GM12878 (cell line): ENCODE measurements around the gene UPK3BL2. TPM values are rescaled to one million over a fixed set of nuclear protein-coding genes. Genes with fewer than 3 reads are reported as not detected.
"Not testable (repeated sequence)": the region's sequence is repeated elsewhere in the genome, so short reads cannot be mapped to it uniquely, and the experiment has no call there.

Experiments used
- ATAC-seq: fragments of 200-7000 bp; cut with Tn5 transposase; 3 replicates; pipeline ENCODE4 v1.9.1; 2020; ENCODE audit warnings: mild to moderate bottlenecking, moderate library complexity
- BruUV-seq: library from RNA; stranded (reverse); fragments of 400-500 nt; replicated peaks from 2 replicates; lab custom pipeline; 2021; lab: Mats Ljungman, UMichigan
- CTCF ChIA-PET: fragments of 300-600 bp; sonication (Branson Sonifier 250); formaldehyde crosslinking; extraction: SDS; loops from one replicate; lab custom pipeline; 2021; ENCODE audit warnings: inconsistent platforms; lab: Yijun Ruan, JAX
- POLR2A ChIA-PET: fragments of 350-600 bp; formaldehyde crosslinking; extraction: SDS; loops from one replicate; lab custom pipeline; 2021; ENCODE audit warnings: inconsistent platforms; lab: Charles Lee
- RAD21 ChIA-PET: fragments of 300-600 bp; sonication (Branson Sonifier 250); formaldehyde crosslinking; loops from one replicate; lab custom pipeline; 2023; ENCODE audit warnings: antibody characterized with exemption; ENCODE audit not compliant: unreplicated experiment; lab: Charles Lee
- SMC1A ChIA-PET: fragments of 300-600 bp; sonication (Branson Sonifier 250); formaldehyde crosslinking; loops from one replicate; lab custom pipeline; 2023; ENCODE audit not compliant: unreplicated experiment, uncharacterized antibody; lab: Charles Lee
- DNase-seq: peaks from one replicate; pipeline ENCODE4 v3.0.0-alpha.2; 2011; ENCODE audit warnings: low read depth, low spot score
- FAIRE-seq: peaks from 3 replicates; lab custom pipeline; 2011; peaks lifted over from hg19 to GRCh38; lab: Jason Lieb, UNC
- H2AFZ ChIP-seq: 2 replicates; pipeline ENCODE4 v1.6.0; 2011; ENCODE audit warnings: low read depth, low read length, control low read depth; ENCODE audit not compliant: control insufficient read depth
- H3K27ac ChIP-seq: 2 replicates; pipeline ENCODE4 v1.5.1; 2011; ENCODE audit warnings: control low read depth; ENCODE audit not compliant: control insufficient read depth, insufficient read depth
- H3K27me3 ChIP-seq, 2 experiments: replicated peaks in 1 of 2; 2 replicates each; pipeline versions ENCODE4 v1.6.0 to v1.6.1; 2011; ENCODE audit warnings: low read length in 1 of 2; ENCODE audit not compliant: control insufficient read depth in 2 of 2, insufficient read depth in 2 of 2
- H3K36me3 ChIP-seq, 2 experiments: 2 replicates each; pipeline ENCODE4 v1.5.1; 2011; ENCODE audit warnings: low read length in 1 of 2; ENCODE audit not compliant: control insufficient read depth in 2 of 2, insufficient read depth in 2 of 2
- H3K4me1 ChIP-seq: 2 replicates; pipeline ENCODE4 v1.6.1; 2011; ENCODE audit warnings: mild to moderate bottlenecking, low read length, moderate library complexity, mixed read lengths; ENCODE audit not compliant: control insufficient read depth, insufficient read depth
- H3K4me2 ChIP-seq: 2 replicates; pipeline ENCODE4 v1.6.0; 2011; ENCODE audit warnings: control low read depth; ENCODE audit not compliant: control insufficient read depth, insufficient read depth
- H3K4me3 ChIP-seq: fragments of 200-600 bp; sonication (generic); 2 replicates; pipeline ENCODE4 v1.5.1; 2016
- H3K79me2 ChIP-seq: 2 replicates; pipeline ENCODE4 v1.6.0; 2011; ENCODE audit warnings: low read length; ENCODE audit not compliant: control insufficient read depth, insufficient read depth
- H3K9ac ChIP-seq: 2 replicates; pipeline ENCODE4 v1.8.0; 2011; ENCODE audit warnings: low read length, control low read depth, mixed read lengths; ENCODE audit not compliant: control insufficient read depth, insufficient read depth
- H3K9me3 ChIP-seq: replicated peaks from 3 replicates; pipeline ENCODE4 v1.5.1; 2011; ENCODE audit warnings: mild to moderate bottlenecking, low read length; ENCODE audit not compliant: control insufficient read depth, insufficient read depth
- H4K20me1 ChIP-seq: 2 replicates; pipeline ENCODE4 v1.6.0; 2011; ENCODE audit not compliant: control insufficient read depth, insufficient read depth
- WGBS: methylation state at CpG from one replicate; pipeline ENCODE4 v1.1.6; 2016; ENCODE audit warnings: low lambda C conversion rate; ENCODE audit not compliant: insufficient replicate concordance, insufficient coverage; ENCODE audit errors: missing lambda C conversion rate; 5-methylcytosine and 5-hydroxymethylcytosine counted together
- in situ Hi-C: fragments of 300-500 bp; cut with MboI; formaldehyde crosslinking; loops from 9 replicates; pipeline ENCODE4 v1.14.3; 2018; ENCODE audit warnings: mixed read lengths
- intact Hi-C: fragments of 100-400 bp; cut with micrococcal nuclease; formaldehyde crosslinking; loops from one replicate; pipeline ENCODE4 v1.14.2; 2022; ENCODE audit not compliant: unreplicated experiment
- polyA plus RNA-seq, 11 experiments: library from polyadenylated mRNA; depleted of rRNA in 4 of 11; unstranded in 6 of 11; stranded (reverse) in 5 of 11; fragments of >200 nt; fragmentation: Nextera tagmentation in 4 of 11; fragmentation: Illumina TruSeq in 1 of 11; extraction: Ambion mirVana in 4 of 11; extraction: Trizol in 1 of 11; gene quantifications; 1 replicate in 1 of 11; 2 replicates in 10 of 11; pipeline versions ENCODE4 v1.2.1 to v1.2.3, GENCODE V29; 2011 to 2016; ENCODE audit warnings: inconsistent platforms in 2 of 11, missing spikeins in 2 of 11, low read depth in 1 of 11
- total RNA-seq, 4 experiments: library from RNA; depleted of rRNA in 3 of 4; stranded (reverse); fragments of >200 nt in 3 of 4; fragmentation: Illumina TruSeq in 1 of 4; extraction: Trizol in 1 of 4; gene quantifications; 2 replicates each; pipeline versions ENCODE4 v1.2.1 to v1.2.3, GENCODE V29; 2013 to 2021

UPK3BL2 gene
- total and polyA plus RNA-seq, 10 of the 15 experiments (the other 5 are each of a cell fraction or from before 2014, with no cell fraction given) = 0.18 to 30.1 (median 9.9) TPM; not detected in 1

DNA sequence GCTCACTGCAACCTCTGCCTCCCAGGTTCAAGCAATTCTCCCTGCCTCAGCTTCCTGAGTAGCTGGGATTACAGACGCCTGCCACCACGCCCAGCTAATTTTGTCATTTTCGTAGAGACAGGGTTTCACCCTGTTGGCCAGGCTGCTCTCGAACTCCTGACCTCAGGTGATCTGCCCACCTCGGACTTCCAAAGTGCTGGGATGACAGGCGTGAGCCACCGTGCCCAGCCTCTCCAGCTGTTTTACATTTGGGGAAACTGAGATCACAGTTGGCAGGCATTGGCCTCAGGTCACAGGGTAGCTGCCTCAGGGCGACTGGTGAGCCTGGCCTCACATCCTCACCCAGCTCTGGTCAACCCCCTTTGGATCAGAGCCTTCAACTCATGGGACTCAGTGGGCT lies 32.9 kb downstream of the UPK3BL2 start:
- H3K4me2 ChIP-seq, H3K36me3 ChIP-seq, H3K27me3 ChIP-seq, SMC1A ChIA-PET, intact Hi-C loops, H3K79me2 ChIP-seq, FAIRE-seq, POLR2A ChIA-PET, H3K4me1 ChIP-seq, H3K27ac ChIP-seq, H3K9ac ChIP-seq, ATAC-seq, DNase-seq, H3K4me3 ChIP-seq, H3K9me3 ChIP-seq, H2AFZ ChIP-seq, CTCF ChIA-PET, RAD21 ChIA-PET, BruUV-seq, H4K20me1 ChIP-seq, in situ Hi-C loops: not testable (repeated sequence)
- WGBS = 19% methylated on average over 3 of the region's 8 CpGs

DNA sequence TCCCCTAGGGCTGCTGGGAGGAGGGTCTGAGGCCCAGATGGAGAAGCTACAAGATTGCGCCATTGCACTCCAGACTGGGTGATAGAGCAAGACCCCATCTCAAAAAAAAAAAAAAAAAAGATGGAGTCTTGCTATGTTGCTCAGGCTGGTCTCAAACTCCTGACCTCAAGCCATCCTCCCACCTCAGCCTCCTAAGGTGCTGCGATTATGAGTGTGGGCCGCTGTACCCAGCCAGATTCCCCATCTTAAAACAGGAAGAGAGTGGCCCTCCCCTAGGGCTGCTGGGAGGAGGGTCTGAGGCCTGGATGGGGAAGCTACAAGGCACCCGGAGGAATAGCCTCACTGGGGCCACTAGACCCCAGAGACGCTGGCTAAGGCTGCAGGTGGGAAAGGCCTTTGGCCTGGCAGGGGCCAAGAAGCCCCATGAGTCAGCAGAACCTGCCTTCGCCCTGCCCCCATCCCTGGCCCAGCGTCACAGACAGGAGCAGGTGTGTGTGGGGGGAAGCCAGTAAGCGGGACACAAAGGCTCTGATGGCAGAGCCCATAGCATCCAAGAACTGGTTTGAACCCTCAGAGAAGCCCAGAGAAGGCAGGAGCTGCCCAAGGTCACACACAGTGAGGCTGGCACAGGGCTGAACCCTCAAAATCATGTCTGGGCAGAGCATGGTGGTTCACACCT lies 35.9 kb downstream of the UPK3BL2 start:
- SMC1A ChIA-PET, POLR2A ChIA-PET, H3K79me2 ChIP-seq, H3K36me3 ChIP-seq, H3K4me2 ChIP-seq, H3K9me3 ChIP-seq, ATAC-seq, H2AFZ ChIP-seq, H3K27ac ChIP-seq, H3K27me3 ChIP-seq, H3K4me3 ChIP-seq, DNase-seq, RAD21 ChIA-PET, in situ Hi-C loops, H3K4me1 ChIP-seq, H4K20me1 ChIP-seq, intact Hi-C loops, FAIRE-seq, H3K9ac ChIP-seq, BruUV-seq, CTCF ChIA-PET: not testable (repeated sequence)
- 100% methylated on average over 2 of the region's 8 CpGs for WGBS

DNA sequence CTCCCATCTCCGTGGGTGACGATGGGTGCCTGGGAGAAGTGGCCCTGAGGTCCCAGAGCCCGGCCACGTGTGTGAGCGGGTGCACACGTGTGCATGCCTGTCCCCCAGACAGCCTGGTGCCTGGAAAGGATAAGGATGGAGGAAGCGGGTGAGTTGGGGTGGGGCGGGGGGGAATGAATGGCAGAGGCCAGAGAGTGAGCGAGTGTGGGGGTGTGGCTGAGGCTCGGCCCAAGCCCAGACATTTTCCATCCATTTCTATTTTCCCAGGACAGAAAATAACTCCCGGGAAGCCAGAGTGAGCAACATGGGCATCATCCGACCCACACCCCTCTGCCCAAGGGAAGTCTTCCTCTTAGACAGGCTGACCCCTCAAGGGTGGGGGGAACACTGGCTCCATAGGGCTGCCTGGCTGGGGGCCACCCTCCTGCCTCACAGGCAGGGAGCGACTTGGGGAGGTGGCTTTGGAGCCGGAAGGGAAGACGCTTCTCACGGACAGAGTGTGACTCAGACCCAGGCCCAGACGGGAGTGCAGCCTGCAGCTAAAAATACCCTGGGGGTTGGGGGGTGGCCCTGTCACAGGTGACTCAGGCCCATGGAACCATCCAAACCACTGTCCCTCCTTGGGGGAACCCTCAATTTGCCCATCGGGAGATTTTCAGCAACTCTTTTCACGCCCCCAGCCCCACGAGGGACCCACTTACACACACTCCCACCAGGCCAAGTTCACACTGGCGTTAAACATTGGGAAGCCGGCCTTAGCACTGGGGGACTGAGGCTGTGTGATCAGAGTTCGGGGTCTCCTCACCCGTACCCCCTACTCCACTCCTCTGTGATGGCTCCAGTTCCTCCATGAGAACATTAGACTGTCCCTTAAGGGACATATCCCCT lies 38.0 kb downstream of the UPK3BL2 start:
- in situ Hi-C loops, CTCF ChIA-PET, H3K27ac ChIP-seq, H3K4me2 ChIP-seq, H3K4me3 ChIP-seq, FAIRE-seq, H3K36me3 ChIP-seq, H3K9me3 ChIP-seq, SMC1A ChIA-PET, H2AFZ ChIP-seq, H3K9ac ChIP-seq, POLR2A ChIA-PET, H3K79me2 ChIP-seq, intact Hi-C loops, H3K4me1 ChIP-seq, RAD21 ChIA-PET, H3K27me3 ChIP-seq, DNase-seq, ATAC-seq, H4K20me1 ChIP-seq, BruUV-seq: not testable (repeated sequence)
- WGBS = 60% methylated on average over 5 of the region's 24 CpGs

DNA sequence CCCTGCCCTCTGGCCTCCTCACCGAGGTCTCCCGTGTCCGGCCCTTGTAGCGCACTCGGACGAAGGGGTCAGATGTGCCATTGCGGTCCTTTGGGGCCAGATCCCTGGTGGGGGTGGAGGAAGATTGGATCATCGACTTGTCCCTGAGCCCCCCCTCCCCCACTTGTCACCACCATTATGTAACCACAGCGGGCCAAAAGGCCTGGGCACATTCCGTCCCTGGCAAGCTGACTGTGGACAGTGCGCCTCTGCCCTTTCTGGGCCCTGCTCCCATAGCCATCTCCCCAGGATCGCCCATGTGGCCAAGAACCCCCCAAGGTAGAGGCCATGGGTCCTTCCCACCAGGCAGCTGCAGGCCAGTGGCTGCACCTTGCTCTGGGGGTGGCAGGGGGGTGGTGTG lies 40.4 kb downstream of the UPK3BL2 start:
- not testable (repeated sequence) for DNase-seq, ATAC-seq, H3K9ac ChIP-seq

More for the DNA sequence above, 40.4 kb downstream of the UPK3BL2 start:
- CTCF ChIA-PET, H3K4me3 ChIP-seq, FAIRE-seq, H3K27me3 ChIP-seq, intact Hi-C loops, H3K9me3 ChIP-seq, RAD21 ChIA-PET, H2AFZ ChIP-seq, H3K4me1 ChIP-seq, BruUV-seq, POLR2A ChIA-PET, H3K79me2 ChIP-seq, SMC1A ChIA-PET, H3K27ac ChIP-seq, in situ Hi-C loops, H3K36me3 ChIP-seq, H4K20me1 ChIP-seq, H3K4me2 ChIP-seq: not testable (repeated sequence)
- no CpG with 5 or more reads among the region's 12 CpGs for WGBS
